ENCODE measurements around the gene KIAA1191. TPM values are rescaled to one million over a fixed set of nuclear protein-coding genes. Genes with fewer than 3 reads are reported as not detected.
"Not testable (repeated sequence)": the region's sequence is repeated elsewhere in the genome, so short reads cannot be mapped to it uniquely, and the experiment has no call there.

KIAA1191 gene
- total RNA-seq, 1 donor from 2014 or later = 61.3 TPM

GRCh38 chr5:176350416-176350815 lies 11.1 kb downstream of the KIAA1191 start:
- intact Hi-C loops (cut with micrococcal nuclease) = no loop called here
- Mint-ChIP-seq H3K27ac (no peak overlapping the region), H3K9me3 (no peaks in the 10 kb centered on the region), H3K27me3 (ENCODE audit: low read depth) (no peaks in the 10 kb centered on the region), H3K4me3 (ENCODE audit: low read depth) (no peak overlapping the region), H3K36me3 (ENCODE audit: low read depth) (peaks cover 84% of the 10 kb centered on the region), H3K4me1 (ENCODE audit: low read depth) (peaks cover 5% of the 10 kb centered on the region)
- DNase-seq (ENCODE audit: low spot score) = no peak

GRCh38 chr5:176342766-176343458 lies 18.7 kb downstream of the KIAA1191 start:
- Mint-ChIP-seq H3K27ac (no peak overlapping the region), H3K4me3 (ENCODE audit: low read depth) (no peak overlapping the region), H3K9me3 (no peaks in the 10 kb centered on the region), H3K27me3 (ENCODE audit: low read depth) (no peaks in the 10 kb centered on the region), H3K36me3 (ENCODE audit: low read depth) (peaks cover 52% of the 10 kb centered on the region), H3K4me1 (ENCODE audit: low read depth) (no peaks in the 10 kb centered on the region)
- intact Hi-C loops (cut with micrococcal nuclease) = no loop called here
- DNase-seq (ENCODE audit: low spot score) = no peak

- no peaks in the 10 kb centered on the region for H3K4me1 Mint-ChIP-seq (ENCODE audit: low read depth)
- no peak overlapping the region for H3K27ac Mint-ChIP-seq
- intact Hi-C loops (cut with micrococcal nuclease) = no loop called here
- DNase-seq (ENCODE audit: low spot score) = no peak
- no peak overlapping the region for H3K4me3 Mint-ChIP-seq (ENCODE audit: low read depth)
- H3K27me3 Mint-ChIP-seq (ENCODE audit: low read depth) = no peaks in the 10 kb centered on the region
- peaks cover 50% of the 10 kb centered on the region for H3K36me3 Mint-ChIP-seq (ENCODE audit: low read depth)
- H3K9me3 Mint-ChIP-seq = no peaks in the 10 kb centered on the region
These were observed 19.4 kb downstream of the KIAA1191 start for GRCh38 chr5:176342158-176342483.

DNA sequence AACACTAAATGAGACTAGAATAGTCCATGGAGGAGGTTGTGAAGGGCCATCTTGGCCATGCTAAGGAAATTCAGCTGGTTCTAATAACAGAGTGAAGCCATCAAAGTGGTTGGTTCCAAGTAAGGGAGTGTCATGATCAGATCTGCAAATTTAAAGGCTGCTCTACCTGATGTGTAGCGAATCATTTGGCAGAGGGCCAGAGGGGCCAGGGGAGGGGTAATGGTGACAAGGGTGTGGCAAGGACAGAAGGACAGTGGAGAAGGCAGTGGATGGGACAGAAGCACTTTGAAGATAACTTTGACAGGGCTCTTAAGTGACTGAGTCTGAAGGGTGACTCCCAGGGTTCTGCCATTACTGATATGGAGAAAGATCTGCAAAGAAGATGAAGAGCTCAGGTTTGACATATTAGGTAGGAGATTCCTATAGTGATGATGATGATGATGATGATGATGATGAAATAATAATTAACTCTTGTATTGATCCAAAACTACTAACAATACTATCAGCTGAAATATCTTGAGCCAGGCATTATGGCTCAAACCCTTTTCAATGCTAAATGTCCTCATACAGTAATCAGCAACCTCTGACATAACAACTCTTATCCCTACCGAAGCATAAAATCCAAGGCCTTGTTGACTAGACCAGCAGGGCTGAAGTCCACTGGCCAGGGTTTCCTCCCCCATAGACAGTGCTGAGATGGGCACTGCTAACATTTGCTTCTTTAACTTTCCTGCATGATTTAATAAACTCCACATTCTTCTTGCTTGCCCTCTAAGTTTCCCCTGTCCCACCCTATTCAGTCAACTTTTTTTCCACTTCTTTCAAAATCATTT lies 20.0 kb downstream of the KIAA1191 start:
- H3K9me3 Mint-ChIP-seq = no peaks in the 10 kb centered on the region
- peaks cover 52% of the 10 kb centered on the region for H3K36me3 Mint-ChIP-seq (ENCODE audit: low read depth)
- no peak overlapping the region for H3K27ac Mint-ChIP-seq
- intact Hi-C loops (cut with micrococcal nuclease) = no loop called here
- no peak for DNase-seq (ENCODE audit: low spot score)
- H3K27me3 Mint-ChIP-seq (ENCODE audit: low read depth) = no peaks in the 10 kb centered on the region
- H3K4me3 Mint-ChIP-seq (ENCODE audit: low read depth) = no peak overlapping the region
- no peaks in the 10 kb centered on the region for H3K4me1 Mint-ChIP-seq (ENCODE audit: low read depth)

- Mint-ChIP-seq H3K4me3 (ENCODE audit: low read depth) (no peak overlapping the region), H3K4me1 (ENCODE audit: low read depth) (no peaks in the 10 kb centered on the region), H3K27me3 (ENCODE audit: low read depth) (no peaks in the 10 kb centered on the region), H3K27ac (no peak overlapping the region), H3K36me3 (ENCODE audit: low read depth) (peaks cover 42% of the 10 kb centered on the region), H3K9me3 (no peaks in the 10 kb centered on the region)
- DNase-seq (ENCODE audit: low spot score) = no peak
- intact Hi-C loops (cut with micrococcal nuclease) = no loop called here
These were observed 22.3 kb downstream of the KIAA1191 start for GRCh38 chr5:176339304-176339703.

DNA sequence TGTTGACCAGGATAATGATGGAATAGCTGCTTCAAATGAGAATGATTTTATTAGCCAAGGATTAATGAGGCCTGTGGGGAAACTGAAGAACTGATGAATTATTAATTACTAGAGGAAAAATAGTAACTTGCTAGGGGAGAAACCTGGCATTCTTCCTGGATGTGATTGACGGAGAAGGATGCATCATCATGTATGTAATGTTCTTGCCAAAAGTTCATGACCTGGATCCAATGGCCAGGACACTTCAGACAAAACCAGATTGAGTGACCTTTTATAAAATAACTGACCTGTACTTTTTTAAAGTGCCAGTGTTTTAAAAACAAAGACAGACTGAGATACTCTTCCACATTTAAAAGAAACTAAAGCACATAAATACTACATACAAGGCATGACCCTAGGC lies 23.7 kb downstream of the KIAA1191 start:
- Mint-ChIP-seq H3K9me3 (peaks cover 8% of the 10 kb centered on the region), H3K36me3 (ENCODE audit: low read depth) (peaks cover 45% of the 10 kb centered on the region), H3K4me1 (ENCODE audit: low read depth) (no peaks in the 10 kb centered on the region), H3K27me3 (ENCODE audit: low read depth) (no peaks in the 10 kb centered on the region), H3K27ac (no peak overlapping the region), H3K4me3 (ENCODE audit: low read depth) (no peak overlapping the region)
- intact Hi-C loops (cut with micrococcal nuclease) = no loop called here
- no peak for DNase-seq (ENCODE audit: low spot score)

DNA sequence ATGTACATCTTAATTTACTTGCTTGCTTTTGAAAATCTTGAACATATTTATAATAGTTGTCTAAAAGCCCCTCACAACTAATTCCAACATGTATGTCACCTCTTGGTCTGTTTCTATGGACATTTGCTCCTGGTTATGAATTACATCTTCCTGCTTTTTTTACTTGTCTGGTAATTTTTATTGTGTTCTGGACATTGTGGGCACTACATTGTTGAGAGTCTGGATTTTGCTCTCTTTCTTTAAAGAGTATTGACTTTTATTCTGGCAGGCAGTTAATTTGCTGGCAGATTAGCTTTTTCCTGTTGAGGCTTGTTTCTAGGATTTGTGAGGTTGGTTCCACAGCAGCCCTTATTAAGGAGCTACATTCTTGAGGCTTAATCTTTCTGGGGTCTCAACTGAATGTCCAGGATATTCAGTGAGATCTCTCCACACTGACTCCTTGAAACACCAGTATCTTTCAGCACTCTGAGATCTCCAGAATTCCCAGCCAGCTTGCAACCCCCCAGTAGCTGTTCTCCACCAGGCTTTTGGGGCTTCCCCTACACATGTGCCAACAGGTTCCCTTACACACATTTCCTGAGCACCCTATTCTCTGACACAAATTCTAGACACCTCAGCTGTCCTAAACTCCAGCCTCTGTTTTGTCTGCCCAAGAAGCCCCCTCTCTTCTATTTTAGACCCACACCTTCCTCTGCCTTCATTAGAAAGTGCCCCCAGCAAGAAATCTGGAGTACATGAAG lies 27.4 kb downstream of the KIAA1191 start:
- H3K4me1 Mint-ChIP-seq (ENCODE audit: low read depth) = no peaks in the 10 kb centered on the region
- no peak for DNase-seq (ENCODE audit: low spot score)

GRCh38 chr5:176320577-176320976 lies 41.0 kb downstream of the KIAA1191 start:
- no peak for DNase-seq (ENCODE audit: low spot score)
- H3K27me3 Mint-ChIP-seq (ENCODE audit: low read depth) = no peaks in the 10 kb centered on the region
- H3K9me3 Mint-ChIP-seq = no peaks in the 10 kb centered on the region
- H3K36me3 Mint-ChIP-seq (ENCODE audit: low read depth) = peaks cover 13% of the 10 kb centered on the region
- no peaks in the 10 kb centered on the region for H3K4me1 Mint-ChIP-seq (ENCODE audit: low read depth)
- no peak overlapping the region for H3K4me3 Mint-ChIP-seq (ENCODE audit: low read depth)
- intact Hi-C loops (cut with micrococcal nuclease) = no loop called here
- no peak overlapping the region for H3K27ac Mint-ChIP-seq

More for the DNA sequence above, 27.4 kb downstream of the KIAA1191 start:
- Mint-ChIP-seq H3K27ac (no peak overlapping the region), H3K36me3 (ENCODE audit: low read depth) (peaks cover 39% of the 10 kb centered on the region), H3K27me3 (ENCODE audit: low read depth) (no peaks in the 10 kb centered on the region), H3K4me3 (ENCODE audit: low read depth) (no peak overlapping the region), H3K9me3 (peaks cover 8% of the 10 kb centered on the region)
- intact Hi-C loops (cut with micrococcal nuclease) = no loop called here

DNA sequence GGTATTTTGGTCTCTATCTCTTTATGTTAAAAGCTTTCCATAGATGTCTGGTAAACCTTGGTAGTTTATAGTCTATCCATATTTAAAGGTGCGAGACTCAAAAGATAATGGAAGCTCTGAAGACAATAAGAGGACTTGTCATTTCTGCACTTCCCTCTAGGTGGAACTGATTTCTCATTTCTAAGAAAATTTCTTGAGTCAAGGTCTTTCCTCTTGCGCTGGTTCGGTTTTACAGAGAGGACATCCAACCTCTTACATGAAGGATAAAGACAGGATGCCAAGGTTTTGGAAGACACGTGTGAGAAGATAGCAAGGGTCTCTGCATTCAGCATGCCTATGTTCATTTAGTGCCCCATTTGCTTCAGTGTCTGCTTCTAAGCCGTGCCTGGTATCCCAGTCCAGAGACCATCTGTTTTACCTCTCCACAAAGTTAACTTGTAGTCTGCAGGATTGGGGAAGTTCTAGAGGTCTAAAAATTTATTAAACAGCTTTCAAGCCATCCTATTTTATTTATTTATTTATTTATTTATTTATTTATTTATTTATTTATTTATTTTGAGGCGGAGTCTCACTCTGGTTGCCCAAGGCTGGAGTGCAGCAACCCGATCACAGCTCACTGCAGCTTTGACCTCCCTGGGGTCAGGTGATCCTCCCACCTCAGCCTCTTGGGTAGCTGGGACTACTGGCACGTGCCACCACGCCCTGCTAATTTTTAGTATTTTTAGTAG lies 41.6 kb downstream of the KIAA1191 start:
- intact Hi-C loops (cut with micrococcal nuclease) = no loop called here
- Mint-ChIP-seq H3K36me3 (ENCODE audit: low read depth) (peaks cover 19% of the 10 kb centered on the region), H3K27ac (no peak overlapping the region), H3K27me3 (ENCODE audit: low read depth) (no peaks in the 10 kb centered on the region), H3K4me1 (ENCODE audit: low read depth) (no peaks in the 10 kb centered on the region), H3K4me3 (ENCODE audit: low read depth) (no peak overlapping the region), H3K9me3 (no peaks in the 10 kb centered on the region)
- no peak for DNase-seq (ENCODE audit: low spot score)

DNA sequence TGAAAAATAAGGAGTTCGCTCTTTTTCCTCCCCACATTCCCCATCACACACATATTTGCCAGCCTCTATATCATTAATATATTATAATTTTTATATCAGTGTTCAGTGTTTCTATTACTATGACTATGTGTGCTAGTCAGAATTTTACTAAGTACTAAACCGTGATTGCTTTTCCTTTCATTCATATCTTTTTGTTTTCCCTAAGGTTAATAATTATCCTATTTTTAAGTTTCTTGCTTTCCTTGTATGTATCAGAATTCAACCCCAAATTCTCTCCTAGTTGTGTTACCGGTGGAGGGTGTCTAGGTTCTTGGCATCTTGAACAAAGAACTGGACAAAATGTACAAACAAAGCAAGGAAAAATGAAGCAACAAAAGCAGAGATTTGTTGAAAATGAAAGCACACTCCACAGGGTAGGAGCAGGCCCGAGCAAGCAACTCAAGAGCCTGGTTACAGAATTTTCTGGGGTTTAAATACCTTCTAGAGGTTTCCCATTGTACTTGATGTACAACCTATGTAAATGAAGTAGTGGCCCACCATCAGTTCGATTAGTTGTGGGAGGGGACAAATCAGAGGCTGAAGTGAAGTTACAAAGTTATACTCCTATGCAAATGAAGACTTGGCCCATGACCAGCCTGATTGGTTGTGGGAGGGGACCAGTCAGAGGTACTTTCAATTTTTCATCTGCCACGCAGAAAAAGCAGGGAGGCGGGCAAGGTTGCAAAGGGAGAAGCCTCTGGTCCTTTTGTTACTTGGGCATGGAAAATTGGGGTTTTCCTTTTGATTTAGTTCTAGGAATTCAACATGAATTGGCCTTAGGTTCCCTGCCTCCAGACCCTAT lies 43.8 kb downstream of the KIAA1191 start:
- no peaks in the 10 kb centered on the region for H3K9me3 Mint-ChIP-seq
- intact Hi-C loops (cut with micrococcal nuclease) = no loop called here

DNA sequence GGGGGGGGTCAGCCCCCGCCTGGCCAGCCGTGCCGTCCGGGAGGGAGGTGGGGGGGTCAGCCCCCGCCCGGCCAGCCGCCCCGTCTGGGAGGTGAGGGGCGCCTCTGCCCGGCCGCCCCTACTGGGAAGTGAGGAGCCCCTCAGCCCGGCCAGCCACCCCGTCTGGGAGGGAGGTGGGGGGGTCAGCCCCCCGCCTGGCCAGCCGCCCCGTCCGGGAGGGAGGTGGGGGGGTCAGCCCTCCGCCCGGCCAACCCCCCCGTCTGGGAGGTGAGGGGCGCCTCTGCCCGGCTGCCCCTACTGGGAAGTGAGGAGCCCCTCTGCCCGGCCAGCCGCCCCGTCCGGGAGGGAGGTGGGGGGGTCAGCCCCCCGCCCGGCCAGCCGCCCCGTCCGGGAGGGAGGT lies 56.2 kb downstream of the KIAA1191 start:
- H3K4me1 Mint-ChIP-seq (ENCODE audit: low read depth); DNase-seq (ENCODE audit: low spot score); intact Hi-C loops (cut with micrococcal nuclease); H3K9me3 Mint-ChIP-seq; H3K27me3 Mint-ChIP-seq (ENCODE audit: low read depth); H3K27ac Mint-ChIP-seq; H3K4me3 Mint-ChIP-seq (ENCODE audit: low read depth): not testable (repeated sequence)
- H3K36me3 Mint-ChIP-seq (ENCODE audit: low read depth) = peaks cover 48% of the 10 kb centered on the region

More for the DNA sequence above, 43.8 kb downstream of the KIAA1191 start:
- DNase-seq (ENCODE audit: low spot score) = no peak
- no peak overlapping the region for H3K4me3 Mint-ChIP-seq (ENCODE audit: low read depth)
- peaks cover 26% of the 10 kb centered on the region for H3K36me3 Mint-ChIP-seq (ENCODE audit: low read depth)
- H3K27ac Mint-ChIP-seq = peak overlapping the region; percentile 4
- no peaks in the 10 kb centered on the region for H3K4me1 Mint-ChIP-seq (ENCODE audit: low read depth)
- no peaks in the 10 kb centered on the region for H3K27me3 Mint-ChIP-seq (ENCODE audit: low read depth)
